ENCODE results near the gene MBD5.
A peak's percentile ranks its signal among the peaks of the same experiment; 100 is the strongest.

The MBD5 gene

GRCh38 chr2:148475626-148476025 is 454.7 kb downstream of the MBD5 start:
- DNase-seq (ENCODE audit: low spot score): no peak

- DNase-seq (ENCODE audit: low spot score): no peak
Measured at GRCh38 chr2:148479398-148479797, 458.5 kb downstream of the MBD5 start.

- no peak for DNase-seq (ENCODE audit: low spot score)
Measured at GRCh38 chr2:148483665-148484064, 462.8 kb downstream of the MBD5 start.

- no peak for DNase-seq (ENCODE audit: low spot score)
Measured at GRCh38 chr2:148484066-148484465, 463.2 kb downstream of the MBD5 start.

GRCh38 chr2:148486655-148487054 is 465.8 kb downstream of the MBD5 start:
- DNase-seq (ENCODE audit: low spot score): no peak

GRCh38 chr2:148487439-148487838 is 466.5 kb downstream of the MBD5 start:
- no peak for DNase-seq (ENCODE audit: low spot score)

- no peak for DNase-seq (ENCODE audit: low spot score)
Measured at GRCh38 chr2:148490840-148491439, 470.0 kb downstream of the MBD5 start.

GRCh38 chr2:148493822-148494563 is 473.1 kb downstream of the MBD5 start:
- DNase-seq (ENCODE audit: low spot score): no peak

GRCh38 chr2:148495586-148495985 is 474.7 kb downstream of the MBD5 start:
- DNase-seq (ENCODE audit: low spot score): no peak

GRCh38 chr2:148501545-148501944 is 480.7 kb downstream of the MBD5 start:
- peak; percentile 34 for DNase-seq (ENCODE audit: low spot score)

- DNase-seq (ENCODE audit: low spot score): peak; percentile 26
Measured at GRCh38 chr2:148503516-148503915, 482.6 kb downstream of the MBD5 start.

GRCh38 chr2:148507970-148508369 is 487.1 kb downstream of the MBD5 start:
- no peak for DNase-seq (ENCODE audit: low spot score)

GRCh38 chr2:148508878-148509287 is 488.0 kb downstream of the MBD5 start:
- no peak for DNase-seq (ENCODE audit: low spot score)

- DNase-seq (ENCODE audit: low spot score): peak; percentile 86
Measured at GRCh38 chr2:148509288-148509902, 488.5 kb downstream of the MBD5 start.

GRCh38 chr2:148511883-148512282 is 491.0 kb downstream of the MBD5 start:
- no peak for DNase-seq (ENCODE audit: low spot score)

- DNase-seq (ENCODE audit: low spot score): no peak
Measured at GRCh38 chr2:148512501-148512900, 491.6 kb downstream of the MBD5 start.

- no peak for DNase-seq (ENCODE audit: low spot score)
Measured at GRCh38 chr2:148513427-148513826, 492.5 kb downstream of the MBD5 start.

- DNase-seq (ENCODE audit: low spot score): no peak
Measured at GRCh38 chr2:148515120-148515519, 494.2 kb downstream of the MBD5 start.

GRCh38 chr2:148515976-148516375 is 495.1 kb downstream of the MBD5 start:
- DNase-seq (ENCODE audit: low spot score): no peak

- no peak for DNase-seq (ENCODE audit: low spot score)
Measured at GRCh38 chr2:148517296-148517695, 496.4 kb downstream of the MBD5 start.

- DNase-seq (ENCODE audit: low spot score): no peak
Measured at GRCh38 chr2:148517822-148518221, 496.9 kb downstream of the MBD5 start.

- no peak for DNase-seq (ENCODE audit: low spot score)
Measured at GRCh38 chr2:148519013-148519412, 498.1 kb downstream of the MBD5 start.

GRCh38 chr2:148521181-148521580 is 500.3 kb downstream of the MBD5 start:
- no peak for DNase-seq (ENCODE audit: low spot score)

Data from HuH-7 (cell line).